GM23338 (cell line): Measurements from ENCODE around the gene DENND2A. TPM values are rescaled to one million over a fixed set of nuclear protein-coding genes. Genes with fewer than 3 reads are reported as not detected.
"Not testable (repeated sequence)": the region's sequence is repeated elsewhere in the genome, so short reads cannot be mapped to it uniquely, and the experiment has no call there.

Experiments
- ATAC-seq: fragments of 200-7000 bp; cut with Tn5 transposase; 3 replicates; pipeline ENCODE4 v1.9.1; 2020
- DNase-seq: peaks from one replicate; pipeline ENCODE4 v3.0.0-alpha.2; 2015; ENCODE audit warnings: low spot score
- H2AFZ ChIP-seq: fragments of 200-600 bp; sonication (generic); 2 replicates; pipeline ENCODE4 v1.8.0; 2016; ENCODE audit warnings: antibody characterized with exemption, mild to moderate bottlenecking, moderate library complexity
- H3F3A ChIP-seq: fragments of 200-600 bp; sonication (generic); replicated peaks from 2 replicates; pipeline ENCODE4 v1.8.0; 2017; ENCODE audit warnings: antibody characterized with exemption, mixed run types, low read depth
- H3K27ac ChIP-seq: fragments of 200-600 bp; sonication (generic); 2 replicates; pipeline ENCODE4 v1.6.1; 2016; ENCODE audit warnings: low read depth
- H3K27me3 ChIP-seq: fragments of 200-600 bp; sonication (generic); 2 replicates; pipeline ENCODE4 v1.8.0; 2016; ENCODE audit warnings: mild to moderate bottlenecking, mixed run types, moderate library complexity; ENCODE audit not compliant: insufficient read depth
- H3K36me3 ChIP-seq: fragments of 200-600 bp; sonication (generic); 2 replicates; pipeline ENCODE4 v1.8.0; 2016; ENCODE audit warnings: mild to moderate bottlenecking; ENCODE audit not compliant: insufficient read depth
- H3K4me1 ChIP-seq: fragments of 200-600 bp; sonication (generic); 2 replicates; pipeline ENCODE4 v1.8.0; 2016; ENCODE audit warnings: mild to moderate bottlenecking, moderate library complexity; ENCODE audit not compliant: insufficient read depth
- H3K4me2 ChIP-seq: fragments of 200-600 bp; sonication (generic); 2 replicates; pipeline ENCODE4 v1.7.1; 2017; ENCODE audit warnings: mixed run types
- H3K4me3 ChIP-seq: fragments of 200-600 bp; sonication (generic); 2 replicates; pipeline ENCODE4 v1.6.1; 2016; ENCODE audit warnings: mixed run types
- H3K79me2 ChIP-seq: fragments of 200-600 bp; sonication (generic); replicated peaks from 2 replicates; pipeline ENCODE4 v1.8.0; 2017; ENCODE audit warnings: mild to moderate bottlenecking; ENCODE audit not compliant: insufficient read depth
- H3K9me2 ChIP-seq: fragments of 200-600 bp; sonication (generic); 2 replicates; pipeline ENCODE4 v1.8.0; 2017; ENCODE audit not compliant: insufficient read depth
- H4K20me1 ChIP-seq: fragments of 200-600 bp; sonication (generic); replicated peaks from 2 replicates; pipeline ENCODE4 v1.8.0; 2017; ENCODE audit warnings: mild to moderate bottlenecking; ENCODE audit not compliant: insufficient read depth
- H3K27ac Mint-ChIP-seq: 2 replicates; pipeline ENCODE4 v1.8.0; 2020; ENCODE audit warnings: inconsistent platforms, mild to moderate bottlenecking, moderate library complexity, mixed read lengths
- H3K27me3 Mint-ChIP-seq: 3 replicates; pipeline ENCODE4 v1.8.0; 2022; ENCODE audit warnings: low read depth, mild to moderate bottlenecking, moderate library complexity, mixed read lengths, inconsistent platforms; ENCODE audit not compliant: insufficient read depth, poor library complexity
- H3K36me3 Mint-ChIP-seq: 3 replicates; pipeline ENCODE4 v1.8.0; 2021; ENCODE audit warnings: low read depth, mild to moderate bottlenecking, inconsistent platforms, moderate library complexity, mixed read lengths
- H3K4me1 Mint-ChIP-seq: 3 replicates; pipeline ENCODE4 v1.8.0; 2020; ENCODE audit warnings: mild to moderate bottlenecking, inconsistent platforms, mixed read lengths
- H3K4me3 Mint-ChIP-seq: 3 replicates; pipeline ENCODE4 v1.8.0; 2021; ENCODE audit warnings: moderate library complexity, mild to moderate bottlenecking, inconsistent platforms, mixed read lengths
- H3K9me3 Mint-ChIP-seq: 3 replicates; pipeline ENCODE4 v1.8.0; 2020; ENCODE audit warnings: moderate library complexity, mild to moderate bottlenecking, inconsistent platforms, mixed read lengths
- CREB1 ChIP-seq: fragments of 250-450 bp; sonication (Bioruptor Pico); IDR thresholded peaks from 2 replicates; pipeline ENCODE4 v1.5.0; 2020; ENCODE audit warnings: low read depth, mild to moderate bottlenecking, moderate library complexity
- EZH2phosphoT487 ChIP-seq: fragments of 200-600 bp; sonication (generic); IDR thresholded peaks from one replicate; pipeline ENCODE4 v1.8.1; 2018; ENCODE audit warnings: antibody characterized with exemption; ENCODE audit not compliant: unreplicated experiment
- JUNB ChIP-seq: IDR thresholded peaks from one replicate; pipeline ENCODE4 v1.6.1; 2016; ENCODE audit warnings: antibody characterized with exemption; ENCODE audit not compliant: unreplicated experiment
- POLR2AphosphoS5 ChIP-seq: IDR thresholded peaks from 2 replicates; pipeline ENCODE4 v1.6.1; 2016; ENCODE audit warnings: antibody characterized with exemption, low read depth
- ZNF331 ChIP-seq: fragments of 250-450 bp; sonication (Bioruptor Pico); IDR thresholded peaks from 2 replicates; pipeline ENCODE4 v1.5.0; 2020; ENCODE audit warnings: low read depth, mild to moderate bottlenecking, moderate library complexity
- polyA plus RNA-seq: library from polyadenylated mRNA; unstranded; fragments of >200 nt; fragmentation: Nextera tagmentation; extraction: Ambion mirVana; gene quantifications from 2 replicates; pipeline ENCODE4 v1.2.1, GENCODE V29; 2016
- total RNA-seq: library from RNA; depleted of rRNA; stranded (reverse); fragments of >200 nt; shearing (Covaris generic); gene quantifications from 2 replicates; pipeline ENCODE4 v1.2.3, GENCODE V29; 2014
- TF ChIP-seq, protein P1 (sequence below): fragments of 250-450 bp; sonication (Bioruptor Pico); IDR thresholded peaks from 2 replicates; pipeline ENCODE4 v1.5.0; 2020; ENCODE audit warnings: mild to moderate bottlenecking, moderate library complexity

DENND2A gene
- total and polyA plus RNA-seq, 2 experiments from 2014 or later: 1.7 to 5.6 TPM

DNA sequence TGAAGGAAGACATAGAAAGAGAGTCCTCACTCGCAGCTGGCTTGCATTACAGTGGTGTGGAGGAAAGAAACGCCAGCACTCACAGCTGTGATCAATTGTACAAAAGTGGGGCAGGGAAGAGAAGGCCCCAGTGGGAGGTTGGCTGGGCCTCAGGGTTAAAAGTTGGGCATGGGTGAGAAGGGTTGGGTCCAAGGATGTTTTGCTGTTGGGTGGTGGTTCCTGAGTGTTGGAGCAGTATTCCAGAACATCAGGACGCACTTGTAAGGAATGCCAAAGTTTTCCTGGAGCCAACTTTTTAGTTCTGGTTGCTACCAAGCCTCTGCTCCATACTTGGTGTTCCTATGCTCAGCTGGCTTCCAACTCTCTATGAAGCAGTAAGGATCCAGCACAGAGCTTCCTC lies 105.9 kb downstream of the DENND2A start (continued):
- TF ChIP-seq, protein P1, sequence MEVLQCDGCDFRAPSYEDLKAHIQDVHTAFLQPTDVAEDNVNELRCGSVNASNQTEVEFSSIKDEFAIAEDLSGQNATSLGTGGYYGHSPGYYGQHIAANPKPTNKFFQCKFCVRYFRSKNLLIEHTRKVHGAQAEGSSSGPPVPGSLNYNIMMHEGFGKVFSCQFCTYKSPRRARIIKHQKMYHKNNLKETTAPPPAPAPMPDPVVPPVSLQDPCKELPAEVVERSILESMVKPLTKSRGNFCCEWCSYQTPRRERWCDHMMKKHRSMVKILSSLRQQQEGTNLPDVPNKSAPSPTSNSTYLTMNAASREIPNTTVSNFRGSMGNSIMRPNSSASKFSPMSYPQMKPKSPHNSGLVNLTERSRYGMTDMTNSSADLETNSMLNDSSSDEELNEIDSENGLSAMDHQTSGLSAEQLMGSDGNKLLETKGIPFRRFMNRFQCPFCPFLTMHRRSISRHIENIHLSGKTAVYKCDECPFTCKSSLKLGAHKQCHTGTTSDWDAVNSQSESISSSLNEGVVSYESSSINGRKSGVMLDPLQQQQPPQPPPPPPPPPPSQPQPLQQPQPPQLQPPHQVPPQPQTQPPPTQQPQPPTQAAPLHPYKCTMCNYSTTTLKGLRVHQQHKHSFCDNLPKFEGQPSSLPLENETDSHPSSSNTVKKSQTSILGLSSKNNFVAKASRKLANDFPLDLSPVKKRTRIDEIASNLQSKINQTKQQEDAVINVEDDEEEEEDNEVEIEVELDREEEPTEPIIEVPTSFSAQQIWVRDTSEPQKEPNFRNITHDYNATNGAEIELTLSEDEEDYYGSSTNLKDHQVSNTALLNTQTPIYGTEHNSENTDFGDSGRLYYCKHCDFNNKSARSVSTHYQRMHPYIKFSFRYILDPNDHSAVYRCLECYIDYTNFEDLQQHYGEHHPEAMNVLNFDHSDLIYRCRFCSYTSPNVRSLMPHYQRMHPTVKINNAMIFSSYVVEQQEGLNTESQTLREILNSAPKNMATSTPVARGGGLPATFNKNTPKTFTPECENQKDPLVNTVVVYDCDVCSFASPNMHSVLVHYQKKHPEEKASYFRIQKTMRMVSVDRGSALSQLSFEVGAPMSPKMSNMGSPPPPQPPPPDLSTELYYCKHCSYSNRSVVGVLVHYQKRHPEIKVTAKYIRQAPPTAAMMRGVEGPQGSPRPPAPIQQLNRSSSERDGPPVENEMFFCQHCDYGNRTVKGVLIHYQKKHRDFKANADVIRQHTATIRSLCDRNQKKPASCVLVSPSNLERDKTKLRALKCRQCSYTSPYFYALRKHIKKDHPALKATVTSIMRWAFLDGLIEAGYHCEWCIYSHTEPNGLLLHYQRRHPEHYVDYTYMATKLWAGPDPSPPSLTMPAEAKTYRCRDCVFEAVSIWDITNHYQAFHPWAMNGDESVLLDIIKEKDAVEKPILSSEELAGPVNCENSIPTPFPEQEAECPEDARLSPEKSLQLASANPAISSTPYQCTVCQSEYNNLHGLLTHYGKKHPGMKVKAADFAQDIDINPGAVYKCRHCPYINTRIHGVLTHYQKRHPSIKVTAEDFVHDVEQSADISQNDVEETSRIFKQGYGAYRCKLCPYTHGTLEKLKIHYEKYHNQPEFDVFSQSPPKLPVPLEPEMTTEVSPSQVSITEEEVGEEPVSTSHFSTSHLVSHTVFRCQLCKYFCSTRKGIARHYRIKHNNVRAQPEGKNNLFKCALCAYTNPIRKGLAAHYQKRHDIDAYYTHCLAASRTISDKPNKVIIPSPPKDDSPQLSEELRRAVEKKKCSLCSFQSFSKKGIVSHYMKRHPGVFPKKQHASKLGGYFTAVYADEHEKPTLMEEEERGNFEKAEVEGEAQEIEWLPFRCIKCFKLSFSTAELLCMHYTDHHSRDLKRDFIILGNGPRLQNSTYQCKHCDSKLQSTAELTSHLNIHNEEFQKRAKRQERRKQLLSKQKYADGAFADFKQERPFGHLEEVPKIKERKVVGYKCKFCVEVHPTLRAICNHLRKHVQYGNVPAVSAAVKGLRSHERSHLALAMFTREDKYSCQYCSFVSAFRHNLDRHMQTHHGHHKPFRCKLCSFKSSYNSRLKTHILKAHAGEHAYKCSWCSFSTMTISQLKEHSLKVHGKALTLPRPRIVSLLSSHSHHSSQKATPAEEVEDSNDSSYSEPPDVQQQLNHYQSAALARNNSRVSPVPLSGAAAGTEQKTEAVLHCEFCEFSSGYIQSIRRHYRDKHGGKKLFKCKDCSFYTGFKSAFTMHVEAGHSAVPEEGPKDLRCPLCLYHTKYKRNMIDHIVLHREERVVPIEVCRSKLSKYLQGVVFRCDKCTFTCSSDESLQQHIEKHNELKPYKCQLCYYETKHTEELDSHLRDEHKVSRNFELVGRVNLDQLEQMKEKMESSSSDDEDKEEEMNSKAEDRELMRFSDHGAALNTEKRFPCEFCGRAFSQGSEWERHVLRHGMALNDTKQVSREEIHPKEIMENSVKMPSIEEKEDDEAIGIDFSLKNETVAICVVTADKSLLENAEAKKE (CRISPR knock-in tag): no peak

DNA sequence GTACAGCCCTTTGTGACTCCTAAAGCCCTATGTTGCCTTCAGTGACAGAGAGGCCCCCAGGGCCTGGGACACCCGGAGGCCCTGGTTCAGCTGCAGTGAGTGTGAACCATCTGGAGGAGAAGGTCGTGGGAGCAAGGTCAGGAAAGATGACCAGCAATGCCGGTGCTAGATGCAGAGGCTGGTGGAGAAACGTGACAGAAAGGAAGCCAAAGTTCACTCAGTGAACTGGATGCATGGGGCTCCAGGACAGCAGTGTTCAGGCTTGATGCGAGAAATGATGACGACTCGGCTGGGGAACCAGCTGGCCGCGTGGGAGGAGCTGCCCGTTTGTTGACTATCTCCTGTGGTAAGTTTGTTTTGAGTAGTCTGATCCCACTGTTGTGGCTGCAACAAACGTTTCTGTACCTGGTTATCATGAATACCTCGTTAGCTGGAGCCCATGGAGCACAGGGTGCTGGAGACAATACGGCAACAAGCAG lies 107.2 kb downstream of the DENND2A start:
- H3K4me3 Mint-ChIP-seq: no peak overlapping the region
- peaks cover 4% of the 10 kb centered on the region for H3K27me3 Mint-ChIP-seq
- H3K27ac ChIP-seq: no peak overlapping the region
- TF ChIP-seq POLR2AphosphoS5 (no peak), CREB1 (no peak), ZNF331 (CRISPR knock-in tag) (no peak), EZH2phosphoT487 (no peak), JUNB (no peak)
- no peaks in the 10 kb centered on the region; the same call in 2 of the 3 replicates for H3K36me3 Mint-ChIP-seq
- H3K4me2 ChIP-seq: no peak overlapping the region
- H3K9me2 ChIP-seq: peaks cover 4% of the 10 kb centered on the region; the same call in 1 of the 2 replicates
- H3K36me3 ChIP-seq: no peaks in the 10 kb centered on the region
- ATAC-seq (no peak), DNase-seq (no peak)
- no peaks in the 10 kb centered on the region for H3K9me3 Mint-ChIP-seq
- no peak overlapping the region; the same call in 1 of the 2 replicates for H3K27ac Mint-ChIP-seq
- H4K20me1 ChIP-seq: no peaks in the 10 kb centered on the region
- H3K4me1 Mint-ChIP-seq: no peaks in the 10 kb centered on the region; the same call in 2 of the 3 replicates
- no peaks in the 10 kb centered on the region for H3K4me1 ChIP-seq
- no peaks in the 10 kb centered on the region for H3K79me2 ChIP-seq
- H3K27me3 ChIP-seq: no peaks in the 10 kb centered on the region
- H3K4me3 ChIP-seq: no peak overlapping the region
- no peaks in the 10 kb centered on the region for H3F3A ChIP-seq
- H2AFZ ChIP-seq: no peak overlapping the region

DNA sequence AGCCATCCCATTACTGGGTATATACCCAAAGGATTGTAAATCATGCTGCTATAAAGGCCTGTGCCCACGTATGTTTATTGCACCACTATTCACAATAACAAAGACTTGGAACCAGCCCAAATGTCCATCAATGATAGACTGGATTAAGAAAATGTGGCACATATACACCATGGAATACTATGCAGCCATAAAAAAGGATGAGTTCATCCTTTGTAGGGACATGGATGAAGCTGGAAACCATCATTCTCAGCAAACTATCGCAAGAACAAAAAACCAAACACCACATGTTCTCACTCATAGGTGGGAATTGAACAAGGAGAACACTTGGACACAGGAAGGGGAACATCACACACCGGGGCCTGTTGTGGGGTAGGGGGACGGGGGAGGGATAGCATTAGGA lies 111.2 kb downstream of the DENND2A start:
- H3K4me1 ChIP-seq, H3K36me3 Mint-ChIP-seq, H3K27me3 Mint-ChIP-seq, H4K20me1 ChIP-seq, H3K9me2 ChIP-seq, H3K36me3 ChIP-seq, H3K4me2 ChIP-seq, H3K27ac Mint-ChIP-seq, H2AFZ ChIP-seq, H3K4me3 Mint-ChIP-seq, ATAC-seq, H3K4me3 ChIP-seq, H3F3A ChIP-seq, DNase-seq, H3K27ac ChIP-seq, H3K4me1 Mint-ChIP-seq, H3K79me2 ChIP-seq, H3K9me3 Mint-ChIP-seq, H3K27me3 ChIP-seq: not testable (repeated sequence)
